H1 (cell line): ENCODE results near the gene CACNG3. TPM values are rescaled to one million over a fixed set of nuclear protein-coding genes. Genes with fewer than 3 reads are reported as not detected.

Experiments used
- BCL11A ChIP-seq, 2 experiments: IDR thresholded peaks; one replicate each; pipeline ENCODE4 v1.6.1; 2011; ENCODE audit warnings: low read depth in 2 of 2, low read length in 2 of 2, mild to moderate bottlenecking in 2 of 2
- CEBPB ChIP-seq: IDR thresholded peaks from 2 replicates; pipeline ENCODE4 v1.6.1; 2012; ENCODE audit warnings: low read depth, low read length
- CREB1 ChIP-seq: IDR thresholded peaks from 2 replicates; pipeline ENCODE4 v1.6.1; 2012; ENCODE audit warnings: inconsistent platforms
- GABPA ChIP-seq: IDR thresholded peaks from 2 replicates; pipeline ENCODE4 v1.6.1; 2011; ENCODE audit warnings: mild to moderate bottlenecking, low read length, moderate library complexity, borderline replicate concordance; ENCODE audit not compliant: insufficient read depth
- JUN ChIP-seq: IDR thresholded peaks from 2 replicates; pipeline ENCODE4 v1.6.1; 2011; ENCODE audit warnings: low read depth, mild to moderate bottlenecking, improper control_type of control experiment, low read length
- KDM1A ChIP-seq: fragments of 200-600, 300-600 bp; sonication (generic); IDR thresholded peaks from 2 replicates; pipeline ENCODE4 v1.7.1; 2016; ENCODE audit warnings: mild to moderate bottlenecking, low read length, borderline replicate concordance
- PHF8 ChIP-seq: fragments of 200-600 bp; sonication (generic); conservative IDR thresholded peaks from 2 replicates; pipeline ENCODE4 v1.7.1; 2012; ENCODE audit warnings: low read depth, mild to moderate bottlenecking, inconsistent platforms, low read length, moderate library complexity
- TAF7 ChIP-seq: optimal IDR thresholded peaks from 2 replicates; pipeline ENCODE3; 2011; ENCODE audit warnings: low read depth, mild to moderate bottlenecking, inconsistent platforms, low read length, moderate library complexity, borderline replicate concordance
- TBP ChIP-seq: IDR thresholded peaks from 2 replicates; pipeline ENCODE4 v1.6.1; 2011; ENCODE audit warnings: low read depth, low read length, improper control_type of control experiment
- TCF12 ChIP-seq: IDR thresholded peaks from 2 replicates; pipeline ENCODE4 v1.6.1; 2011; ENCODE audit warnings: low read depth, mild to moderate bottlenecking, low read length
- YY1 ChIP-seq: IDR thresholded peaks from 2 replicates; pipeline ENCODE4 v1.6.1; 2011; ENCODE audit warnings: low read depth, mild to moderate bottlenecking, low read length
- polyA plus RNA-seq, 7 experiments: library from polyadenylated mRNA; depleted of rRNA in 3 of 7; stranded (reverse) in 5 of 7; unstranded in 2 of 7; fragments of >200 nt in 5 of 7; fragments of 200-250 nt in 2 of 7; gene quantifications; 1 replicate in 5 of 7; 2 replicates in 1 of 7; 4 replicates in 1 of 7; pipeline versions ENCODE4 v1.2.1 to v1.2.3, GENCODE V29; 2011 to 2013; ENCODE audit warnings: missing spikeins in 2 of 7, mixed read lengths in 2 of 7
- total RNA-seq: library from RNA; stranded (reverse); fragmentation: NEBNext Ultra II Directional; extraction: Animal tissue kit (Norgen Biotek cat#: 25700); gene quantifications from 2 replicates; pipeline ENCODE4 v1.2.1, GENCODE V29; 2021
- TF ChIP-seq, protein P1 (sequence below): fragments of 300-600 bp; sonication (generic); IDR thresholded peaks from 2 replicates; pipeline ENCODE4 v1.7.1; 2012; ENCODE audit warnings: low read length, moderate library complexity, mild to moderate bottlenecking, inconsistent platforms; ENCODE audit not compliant: insufficient replicate concordance
- TF ChIP-seq, protein P2 (sequence below): IDR thresholded peaks from 2 replicates; pipeline ENCODE4 v1.6.1; 2012; ENCODE audit warnings: inconsistent platforms

CACNG3 gene
- total and polyA plus RNA-seq, 2 of the 8 experiments (the other 6 are each of a cell fraction or from before 2014, with no cell fraction given) = 0.12 TPM; not detected in 1

DNA sequence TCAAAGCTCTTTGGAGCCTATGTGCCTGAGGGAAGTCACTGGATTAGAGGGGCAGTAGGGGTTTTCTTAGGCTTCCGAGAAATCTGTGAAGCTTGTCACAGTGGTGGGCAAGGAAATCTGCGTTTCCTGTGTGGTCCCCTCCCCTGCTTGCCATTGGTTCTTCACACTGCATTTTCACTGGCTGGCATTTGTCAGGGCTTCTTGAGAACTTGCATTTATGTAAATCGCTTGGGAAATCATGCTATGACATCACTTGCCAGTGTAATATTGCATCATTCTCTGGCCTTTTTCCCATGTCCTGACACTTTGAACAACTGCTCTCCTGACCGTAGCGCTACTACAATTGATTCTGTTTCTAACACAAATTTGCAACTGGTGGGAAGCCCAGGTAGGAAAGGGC is 1.8 kb downstream of the CACNG3 start (continued):
- TF ChIP-seq, protein P1, sequence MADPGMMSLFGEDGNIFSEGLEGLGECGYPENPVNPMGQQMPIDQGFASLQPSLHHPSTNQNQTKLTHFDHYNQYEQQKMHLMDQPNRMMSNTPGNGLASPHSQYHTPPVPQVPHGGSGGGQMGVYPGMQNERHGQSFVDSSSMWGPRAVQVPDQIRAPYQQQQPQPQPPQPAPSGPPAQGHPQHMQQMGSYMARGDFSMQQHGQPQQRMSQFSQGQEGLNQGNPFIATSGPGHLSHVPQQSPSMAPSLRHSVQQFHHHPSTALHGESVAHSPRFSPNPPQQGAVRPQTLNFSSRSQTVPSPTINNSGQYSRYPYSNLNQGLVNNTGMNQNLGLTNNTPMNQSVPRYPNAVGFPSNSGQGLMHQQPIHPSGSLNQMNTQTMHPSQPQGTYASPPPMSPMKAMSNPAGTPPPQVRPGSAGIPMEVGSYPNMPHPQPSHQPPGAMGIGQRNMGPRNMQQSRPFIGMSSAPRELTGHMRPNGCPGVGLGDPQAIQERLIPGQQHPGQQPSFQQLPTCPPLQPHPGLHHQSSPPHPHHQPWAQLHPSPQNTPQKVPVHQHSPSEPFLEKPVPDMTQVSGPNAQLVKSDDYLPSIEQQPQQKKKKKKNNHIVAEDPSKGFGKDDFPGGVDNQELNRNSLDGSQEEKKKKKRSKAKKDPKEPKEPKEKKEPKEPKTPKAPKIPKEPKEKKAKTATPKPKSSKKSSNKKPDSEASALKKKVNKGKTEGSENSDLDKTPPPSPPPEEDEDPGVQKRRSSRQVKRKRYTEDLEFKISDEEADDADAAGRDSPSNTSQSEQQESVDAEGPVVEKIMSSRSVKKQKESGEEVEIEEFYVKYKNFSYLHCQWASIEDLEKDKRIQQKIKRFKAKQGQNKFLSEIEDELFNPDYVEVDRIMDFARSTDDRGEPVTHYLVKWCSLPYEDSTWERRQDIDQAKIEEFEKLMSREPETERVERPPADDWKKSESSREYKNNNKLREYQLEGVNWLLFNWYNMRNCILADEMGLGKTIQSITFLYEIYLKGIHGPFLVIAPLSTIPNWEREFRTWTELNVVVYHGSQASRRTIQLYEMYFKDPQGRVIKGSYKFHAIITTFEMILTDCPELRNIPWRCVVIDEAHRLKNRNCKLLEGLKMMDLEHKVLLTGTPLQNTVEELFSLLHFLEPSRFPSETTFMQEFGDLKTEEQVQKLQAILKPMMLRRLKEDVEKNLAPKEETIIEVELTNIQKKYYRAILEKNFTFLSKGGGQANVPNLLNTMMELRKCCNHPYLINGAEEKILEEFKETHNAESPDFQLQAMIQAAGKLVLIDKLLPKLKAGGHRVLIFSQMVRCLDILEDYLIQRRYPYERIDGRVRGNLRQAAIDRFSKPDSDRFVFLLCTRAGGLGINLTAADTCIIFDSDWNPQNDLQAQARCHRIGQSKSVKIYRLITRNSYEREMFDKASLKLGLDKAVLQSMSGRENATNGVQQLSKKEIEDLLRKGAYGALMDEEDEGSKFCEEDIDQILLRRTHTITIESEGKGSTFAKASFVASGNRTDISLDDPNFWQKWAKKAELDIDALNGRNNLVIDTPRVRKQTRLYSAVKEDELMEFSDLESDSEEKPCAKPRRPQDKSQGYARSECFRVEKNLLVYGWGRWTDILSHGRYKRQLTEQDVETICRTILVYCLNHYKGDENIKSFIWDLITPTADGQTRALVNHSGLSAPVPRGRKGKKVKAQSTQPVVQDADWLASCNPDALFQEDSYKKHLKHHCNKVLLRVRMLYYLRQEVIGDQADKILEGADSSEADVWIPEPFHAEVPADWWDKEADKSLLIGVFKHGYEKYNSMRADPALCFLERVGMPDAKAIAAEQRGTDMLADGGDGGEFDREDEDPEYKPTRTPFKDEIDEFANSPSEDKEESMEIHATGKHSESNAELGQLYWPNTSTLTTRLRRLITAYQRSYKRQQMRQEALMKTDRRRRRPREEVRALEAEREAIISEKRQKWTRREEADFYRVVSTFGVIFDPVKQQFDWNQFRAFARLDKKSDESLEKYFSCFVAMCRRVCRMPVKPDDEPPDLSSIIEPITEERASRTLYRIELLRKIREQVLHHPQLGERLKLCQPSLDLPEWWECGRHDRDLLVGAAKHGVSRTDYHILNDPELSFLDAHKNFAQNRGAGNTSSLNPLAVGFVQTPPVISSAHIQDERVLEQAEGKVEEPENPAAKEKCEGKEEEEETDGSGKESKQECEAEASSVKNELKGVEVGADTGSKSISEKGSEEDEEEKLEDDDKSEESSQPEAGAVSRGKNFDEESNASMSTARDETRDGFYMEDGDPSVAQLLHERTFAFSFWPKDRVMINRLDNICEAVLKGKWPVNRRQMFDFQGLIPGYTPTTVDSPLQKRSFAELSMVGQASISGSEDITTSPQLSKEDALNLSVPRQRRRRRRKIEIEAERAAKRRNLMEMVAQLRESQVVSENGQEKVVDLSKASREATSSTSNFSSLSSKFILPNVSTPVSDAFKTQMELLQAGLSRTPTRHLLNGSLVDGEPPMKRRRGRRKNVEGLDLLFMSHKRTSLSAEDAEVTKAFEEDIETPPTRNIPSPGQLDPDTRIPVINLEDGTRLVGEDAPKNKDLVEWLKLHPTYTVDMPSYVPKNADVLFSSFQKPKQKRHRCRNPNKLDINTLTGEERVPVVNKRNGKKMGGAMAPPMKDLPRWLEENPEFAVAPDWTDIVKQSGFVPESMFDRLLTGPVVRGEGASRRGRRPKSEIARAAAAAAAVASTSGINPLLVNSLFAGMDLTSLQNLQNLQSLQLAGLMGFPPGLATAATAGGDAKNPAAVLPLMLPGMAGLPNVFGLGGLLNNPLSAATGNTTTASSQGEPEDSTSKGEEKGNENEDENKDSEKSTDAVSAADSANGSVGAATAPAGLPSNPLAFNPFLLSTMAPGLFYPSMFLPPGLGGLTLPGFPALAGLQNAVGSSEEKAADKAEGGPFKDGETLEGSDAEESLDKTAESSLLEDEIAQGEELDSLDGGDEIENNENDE = no peak
- no peak for TF ChIP-seq YY1
- no peak for TF ChIP-seq TBP
- TF ChIP-seq, protein P2, sequence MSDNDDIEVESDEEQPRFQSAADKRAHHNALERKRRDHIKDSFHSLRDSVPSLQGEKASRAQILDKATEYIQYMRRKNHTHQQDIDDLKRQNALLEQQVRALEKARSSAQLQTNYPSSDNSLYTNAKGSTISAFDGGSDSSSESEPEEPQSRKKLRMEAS = no peak
- TF ChIP-seq TCF12 = no peak
- TF ChIP-seq CREB1 = peak; percentile 45; the same call in 1 of the 2 replicates
- TF ChIP-seq JUN = no peak
- TF ChIP-seq BCL11A (IDR thresholded peaks at IDR 0.05; ENCODE audit: low read depth in 2 of 2, low read length in 2 of 2) = no peak
- no peak for TF ChIP-seq PHF8
- no peak for TF ChIP-seq GABPA
- peak; percentile 91 for TF ChIP-seq CEBPB
- TF ChIP-seq KDM1A = no peak
- no peak for TF ChIP-seq TAF7
